ENCODE results near the gene SPDYE17.
"Not testable (repeated sequence)": the region's sequence is repeated elsewhere in the genome, so short reads cannot be mapped to it uniquely, and the experiment has no call there.

DNA sequence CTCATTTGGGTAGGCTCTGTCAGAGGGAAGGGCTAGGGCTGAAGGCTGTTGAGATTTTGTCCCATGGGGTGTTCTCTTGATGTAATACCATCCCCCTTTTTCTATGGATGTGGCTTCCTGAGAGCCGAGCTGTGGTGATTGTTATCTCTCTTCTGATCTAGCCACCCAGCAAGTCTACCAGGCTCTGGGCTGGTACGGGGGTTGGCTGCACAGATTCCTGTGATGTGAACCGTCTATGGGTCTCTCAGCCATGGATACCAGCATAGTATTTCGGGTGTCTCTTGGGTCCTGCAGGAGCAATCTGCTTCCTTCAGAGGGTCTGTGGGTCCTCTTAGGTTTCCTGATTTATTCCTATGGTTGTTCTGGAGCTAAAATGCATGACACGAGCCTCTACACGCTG is 38.9 kb upstream of the SPDYE17 start:
- not testable (repeated sequence) for TF ChIP-seq EZH2 (optimal IDR thresholded peaks at IDR 0.05; ENCODE audit: low read depth, low read length)
- TF ChIP-seq, protein P1, sequence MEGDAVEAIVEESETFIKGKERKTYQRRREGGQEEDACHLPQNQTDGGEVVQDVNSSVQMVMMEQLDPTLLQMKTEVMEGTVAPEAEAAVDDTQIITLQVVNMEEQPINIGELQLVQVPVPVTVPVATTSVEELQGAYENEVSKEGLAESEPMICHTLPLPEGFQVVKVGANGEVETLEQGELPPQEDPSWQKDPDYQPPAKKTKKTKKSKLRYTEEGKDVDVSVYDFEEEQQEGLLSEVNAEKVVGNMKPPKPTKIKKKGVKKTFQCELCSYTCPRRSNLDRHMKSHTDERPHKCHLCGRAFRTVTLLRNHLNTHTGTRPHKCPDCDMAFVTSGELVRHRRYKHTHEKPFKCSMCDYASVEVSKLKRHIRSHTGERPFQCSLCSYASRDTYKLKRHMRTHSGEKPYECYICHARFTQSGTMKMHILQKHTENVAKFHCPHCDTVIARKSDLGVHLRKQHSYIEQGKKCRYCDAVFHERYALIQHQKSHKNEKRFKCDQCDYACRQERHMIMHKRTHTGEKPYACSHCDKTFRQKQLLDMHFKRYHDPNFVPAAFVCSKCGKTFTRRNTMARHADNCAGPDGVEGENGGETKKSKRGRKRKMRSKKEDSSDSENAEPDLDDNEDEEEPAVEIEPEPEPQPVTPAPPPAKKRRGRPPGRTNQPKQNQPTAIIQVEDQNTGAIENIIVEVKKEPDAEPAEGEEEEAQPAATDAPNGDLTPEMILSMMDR (IDR thresholded peaks at IDR 0.05; ENCODE audit: low read length) = not testable (repeated sequence)
